SH-SY5Y (cell line): ENCODE measurements around the gene CCDC78.

Source experiments
- GATA2 ChIP-seq: IDR thresholded peaks from 2 replicates; pipeline ENCODE4 v1.6.1; 2011; ENCODE audit warnings: mild to moderate bottlenecking, low read depth, low read length
- GATA3 ChIP-seq: IDR thresholded peaks from 2 replicates; pipeline ENCODE4 v1.6.1; 2011; ENCODE audit warnings: low read depth, mild to moderate bottlenecking, low read length, moderate library complexity

DNA sequence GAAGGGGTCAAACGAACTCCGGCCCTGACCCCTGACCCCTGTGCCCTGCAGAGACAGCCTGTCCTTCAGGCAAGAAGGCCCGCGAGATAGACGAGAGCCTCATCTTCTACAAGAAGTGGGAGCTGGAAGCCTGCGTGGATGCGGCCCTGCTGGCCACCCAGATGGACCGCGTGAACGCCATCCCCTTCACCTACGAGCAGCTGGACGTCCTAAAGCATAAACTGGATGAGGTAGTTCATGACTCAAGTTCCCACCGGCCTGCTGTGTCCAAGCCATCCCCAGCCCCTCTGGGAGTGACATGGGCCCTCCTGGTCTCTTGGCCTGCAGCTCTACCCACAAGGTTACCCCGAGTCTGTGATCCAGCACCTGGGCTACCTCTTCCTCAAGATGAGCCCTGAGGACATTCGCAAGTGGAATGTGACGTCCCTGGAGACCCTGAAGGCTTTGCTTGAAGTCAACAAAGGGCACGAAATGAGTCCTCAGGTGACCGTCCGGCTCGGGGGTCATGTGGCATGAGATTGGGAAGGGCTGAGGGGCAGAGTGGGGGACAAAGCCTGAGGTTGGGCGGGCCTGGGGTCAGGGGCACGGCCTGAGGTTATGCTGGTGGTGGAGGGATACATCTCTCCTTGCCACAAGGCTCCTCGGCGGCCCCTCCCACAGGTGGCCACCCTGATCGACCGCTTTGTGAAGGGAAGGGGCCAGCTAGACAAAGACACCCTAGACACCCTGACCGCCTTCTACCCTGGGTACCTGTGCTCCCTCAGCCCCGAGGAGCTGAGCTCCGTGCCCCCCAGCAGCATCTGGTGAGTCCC lies 40.0 kb upstream of the CCDC78 start:
- TF ChIP-seq GATA2 (no peak), GATA3 (no peak)
